H9 (cell line): ENCODE data around the gene ZNF408. TPM values are rescaled to one million over a fixed set of nuclear protein-coding genes. Genes with fewer than 3 reads are reported as not detected.
A peak's percentile ranks its signal among the peaks of the same experiment; 100 is the strongest.

Experiments used
- DNase-seq: peaks from one replicate; pipeline ENCODE4 v3.0.0-alpha.2; 2017
- H2AFZ ChIP-seq: one replicate; pipeline ENCODE4 v1.6.1; 2013; ENCODE audit warnings: mild to moderate bottlenecking, low read length, control low read depth, moderate library complexity
- H2AK5ac ChIP-seq: 2 replicates; pipeline ENCODE4 v1.6.1; 2013; ENCODE audit warnings: low read length, control low read depth, mixed read lengths; ENCODE audit not compliant: insufficient read length
- H2BK120ac ChIP-seq: one replicate; pipeline ENCODE4 v1.6.1; 2013; ENCODE audit warnings: low read depth, mild to moderate bottlenecking, low read length, control low read depth, inconsistent platforms; ENCODE audit not compliant: poor library complexity, severe bottlenecking
- H2BK12ac ChIP-seq: 2 replicates; pipeline ENCODE4 v1.6.1; 2013; ENCODE audit warnings: low read length, control low read depth, mixed read lengths, low read depth; ENCODE audit not compliant: insufficient read length
- H2BK15ac ChIP-seq: 2 replicates; pipeline ENCODE4 v1.6.1; 2013; ENCODE audit warnings: low read depth, low read length, control low read depth
- H2BK20ac ChIP-seq: one replicate; pipeline ENCODE4 v1.6.1; 2013; ENCODE audit warnings: low read depth, mild to moderate bottlenecking, low read length, control low read depth, inconsistent platforms; ENCODE audit not compliant: poor library complexity, severe bottlenecking
- H2BK5ac ChIP-seq: 2 replicates; pipeline ENCODE4 v1.6.1; 2013; ENCODE audit warnings: low read length, control low read depth, mixed read lengths; ENCODE audit not compliant: insufficient read length
- H3K14ac ChIP-seq: 2 replicates; pipeline ENCODE4 v1.6.1; 2013; ENCODE audit warnings: low read length, control low read depth; ENCODE audit not compliant: insufficient read depth
- H3K18ac ChIP-seq: 2 replicates; pipeline ENCODE4 v1.6.1; 2013; ENCODE audit warnings: low read depth, mild to moderate bottlenecking, mixed read lengths, low read length, control low read depth; ENCODE audit not compliant: insufficient read length
- H3K23ac ChIP-seq: 2 replicates; pipeline ENCODE4 v1.6.1; 2013; ENCODE audit warnings: low read length, control low read depth, mixed read lengths, low read depth; ENCODE audit not compliant: insufficient read length
- H3K23me2 ChIP-seq: 2 replicates; pipeline ENCODE4 v1.6.1; 2013; ENCODE audit warnings: low read depth, mild to moderate bottlenecking, mixed read lengths, low read length, control low read depth; ENCODE audit not compliant: insufficient read length, poor library complexity, severe bottlenecking
- H3K27ac ChIP-seq: 2 replicates; pipeline ENCODE4 v1.5.1; 2013; ENCODE audit warnings: low read length, control low read depth, mixed read lengths, low read depth; ENCODE audit not compliant: insufficient read length
- H3K27me3 ChIP-seq: 2 replicates; pipeline ENCODE4 v1.6.1; 2013; ENCODE audit warnings: low read length, control low read depth, inconsistent platforms; ENCODE audit not compliant: insufficient read depth
- H3K4ac ChIP-seq: 2 replicates; pipeline ENCODE4 v1.6.1; 2013; ENCODE audit warnings: low read depth, mild to moderate bottlenecking, control low read depth, inconsistent platforms, low read length, moderate library complexity
- H3K4me1 ChIP-seq: 2 replicates; pipeline ENCODE4 v1.6.1; 2013; ENCODE audit warnings: low read length, control low read depth, inconsistent platforms; ENCODE audit not compliant: insufficient read depth
- H3K4me2 ChIP-seq: 2 replicates; pipeline ENCODE4 v1.6.1; 2013; ENCODE audit warnings: low read length, control low read depth, mixed read lengths; ENCODE audit not compliant: insufficient read length, insufficient read depth
- H3K56ac ChIP-seq: 2 replicates; pipeline ENCODE4 v1.6.1; 2013; ENCODE audit warnings: low read depth, mild to moderate bottlenecking, mixed read lengths, low read length, control low read depth; ENCODE audit not compliant: insufficient read length
- H3K79me1 ChIP-seq: 2 replicates; pipeline ENCODE4 v1.6.1; 2013; ENCODE audit warnings: low read depth, mild to moderate bottlenecking, moderate library complexity, low read length, control low read depth, inconsistent platforms; ENCODE audit not compliant: insufficient read depth, poor library complexity, severe bottlenecking
- H3K79me2 ChIP-seq: 2 replicates; pipeline ENCODE4 v1.6.1; 2013; ENCODE audit warnings: low read length, control low read depth, inconsistent platforms; ENCODE audit not compliant: insufficient read depth
- H3K9ac ChIP-seq: 2 replicates; pipeline ENCODE4 v1.6.1; 2013; ENCODE audit warnings: low read length, control low read depth, mixed read lengths; ENCODE audit not compliant: insufficient read length; ENCODE audit errors: extremely low read depth
- H3K9me3 ChIP-seq: one replicate; pipeline ENCODE4 v1.6.1; 2013; ENCODE audit warnings: low read depth, low read length, inconsistent platforms; ENCODE audit not compliant: control insufficient read depth
- H3T11ph ChIP-seq: one replicate; pipeline ENCODE4 v1.6.1; 2013; ENCODE audit warnings: mild to moderate bottlenecking, low read length, control low read depth, inconsistent platforms
- H4K20me1 ChIP-seq: one replicate; pipeline ENCODE4 v1.6.1; 2013; ENCODE audit not compliant: control insufficient read depth, insufficient read length, insufficient read depth
- H4K5ac ChIP-seq: 2 replicates; pipeline ENCODE4 v1.6.1; 2013; ENCODE audit warnings: low read depth, mild to moderate bottlenecking, mixed read lengths, low read length, control low read depth; ENCODE audit not compliant: insufficient read length
- H4K8ac ChIP-seq: replicated peaks from 2 replicates; pipeline ENCODE4 v1.6.1; 2013; ENCODE audit warnings: low read length, control low read depth, mixed read lengths, low read depth; ENCODE audit not compliant: insufficient read length
- H4K91ac ChIP-seq: 2 replicates; pipeline ENCODE4 v1.6.1; 2013; ENCODE audit warnings: low read depth, mild to moderate bottlenecking, moderate library complexity, mixed read lengths, low read length, control low read depth; ENCODE audit not compliant: insufficient read length
- H3K27ac Mint-ChIP-seq, 3 experiments: 2 replicates in 2 of 3; 3 replicates in 1 of 3; pipeline ENCODE4 v1.8.0; 2020 to 2021; ENCODE audit warnings: mixed read lengths in 3 of 3, mild to moderate bottlenecking in 1 of 3, moderate library complexity in 1 of 3
- H3K27me3 Mint-ChIP-seq: 2 replicates; pipeline ENCODE4 v1.8.0; 2021; ENCODE audit warnings: low read depth, mild to moderate bottlenecking, moderate library complexity, mixed read lengths
- H3K36me3 Mint-ChIP-seq, 3 experiments: 2 replicates in 2 of 3; 3 replicates in 1 of 3; pipeline ENCODE4 v1.8.0; 2020 to 2021; ENCODE audit warnings: low read depth in 3 of 3, mixed read lengths in 3 of 3; ENCODE audit not compliant: insufficient read depth in 1 of 3
- H3K4me1 Mint-ChIP-seq, 2 experiments: 2 replicates each; pipeline ENCODE4 v1.8.0; 2020; ENCODE audit warnings: mixed read lengths in 2 of 2
- H3K4me3 Mint-ChIP-seq, 2 experiments: 2 replicates in 1 of 2; 3 replicates in 1 of 2; pipeline ENCODE4 v1.8.0; 2020 to 2021; ENCODE audit warnings: mild to moderate bottlenecking in 2 of 2, mixed read lengths in 2 of 2, moderate library complexity in 1 of 2
- H3K9me3 Mint-ChIP-seq, 2 experiments: 2 replicates in 1 of 2; 3 replicates in 1 of 2; pipeline ENCODE4 v1.8.0; 2020; ENCODE audit warnings: mild to moderate bottlenecking in 2 of 2, mixed read lengths in 2 of 2, moderate library complexity in 1 of 2
- CTCF ChIP-seq: fragments of 200-600 bp; sonication (generic); conservative IDR thresholded peaks from 3 replicates; pipeline ENCODE4 v1.8.0; 2021; ENCODE audit warnings: antibody characterized with exemption, mild to moderate bottlenecking
- WGBS: extraction: QIAGEN DNeasy Blood & Tissue Kit; methylation state at CpG from one replicate; pipeline ENCODE4 v1.1.7; 2013; ENCODE audit warnings: missing lambda C conversion rate, low lambda C conversion rate, mixed read lengths; ENCODE audit not compliant: insufficient read length; ENCODE audit errors: extremely low coverage; 5-methylcytosine and 5-hydroxymethylcytosine counted together
- total RNA-seq: library from RNA; stranded (reverse); gene quantifications from 2 replicates; pipeline ENCODE4 v1.2.1, GENCODE V29; 2021

ZNF408 gene
- total RNA-seq, 1 experiment from 2014 or later = 16.6 TPM

- H3K9ac ChIP-seq = no peak overlapping the region
- WGBS = no CpG with 5 or more reads among the region's 6 CpGs
- H3K9me3 ChIP-seq = no peaks in the 10 kb centered on the region
- Mint-ChIP-seq H3K27me3 (no peaks in the 10 kb centered on the region; the same call in 1 of the 2 replicates), H3K27ac (peak overlapping the region; percentile 8 to 68 (median 9); a peak in 2 of 7 replicates), H3K4me3 (no peak overlapping the region), H3K9me3 (no peaks in the 10 kb centered on the region; a peak in 1 of 5 replicates), H3K36me3 (peaks cover 23 to 33% (median 31%) of the 10 kb centered on the region in 3 experiments; a peak in 6 of 7 replicates), H3K4me1 (peaks cover 6 to 8% of the 10 kb centered on the region in 2 experiments)
- no peak for TF ChIP-seq CTCF
- no peak overlapping the region for H2BK5ac ChIP-seq
- no peak for DNase-seq
- H3K27me3 ChIP-seq = no peaks in the 10 kb centered on the region
- no peak overlapping the region for H2AFZ ChIP-seq
- no peak overlapping the region for H2BK15ac ChIP-seq
- no peak overlapping the region for H2AK5ac ChIP-seq
- H2BK12ac ChIP-seq = no peak overlapping the region
- H3K79me1 ChIP-seq = no peaks in the 10 kb centered on the region
- no peak overlapping the region for H4K5ac ChIP-seq
- H3K23me2 ChIP-seq = no peaks in the 10 kb centered on the region
- H4K91ac ChIP-seq = no peak overlapping the region
- no peak overlapping the region for H3K14ac ChIP-seq
- H3K56ac ChIP-seq = no peak overlapping the region
- no peak overlapping the region for H3K23ac ChIP-seq
- H2BK120ac ChIP-seq = no peak overlapping the region
- no peak overlapping the region for H3T11ph ChIP-seq
- H2BK20ac ChIP-seq = no peak overlapping the region
- no peak overlapping the region for H3K4me2 ChIP-seq
- H3K4me1 ChIP-seq = no peaks in the 10 kb centered on the region
- no peaks in the 10 kb centered on the region for H4K20me1 ChIP-seq
- no peak overlapping the region for H3K27ac ChIP-seq
- no peak overlapping the region for H3K4ac ChIP-seq
- no peak overlapping the region for H4K8ac ChIP-seq
- H3K79me2 ChIP-seq = no peaks in the 10 kb centered on the region
- no peak overlapping the region for H3K18ac ChIP-seq
Measured at GRCh38 chr11:46738887-46739286, 38.1 kb downstream of the ZNF408 start.
